ENCODE results near the gene SELENOM.
"Not testable (repeated sequence)": the region's sequence is repeated elsewhere in the genome, so short reads cannot be mapped to it uniquely, and the experiment has no call there.

SELENOM gene

DNA sequence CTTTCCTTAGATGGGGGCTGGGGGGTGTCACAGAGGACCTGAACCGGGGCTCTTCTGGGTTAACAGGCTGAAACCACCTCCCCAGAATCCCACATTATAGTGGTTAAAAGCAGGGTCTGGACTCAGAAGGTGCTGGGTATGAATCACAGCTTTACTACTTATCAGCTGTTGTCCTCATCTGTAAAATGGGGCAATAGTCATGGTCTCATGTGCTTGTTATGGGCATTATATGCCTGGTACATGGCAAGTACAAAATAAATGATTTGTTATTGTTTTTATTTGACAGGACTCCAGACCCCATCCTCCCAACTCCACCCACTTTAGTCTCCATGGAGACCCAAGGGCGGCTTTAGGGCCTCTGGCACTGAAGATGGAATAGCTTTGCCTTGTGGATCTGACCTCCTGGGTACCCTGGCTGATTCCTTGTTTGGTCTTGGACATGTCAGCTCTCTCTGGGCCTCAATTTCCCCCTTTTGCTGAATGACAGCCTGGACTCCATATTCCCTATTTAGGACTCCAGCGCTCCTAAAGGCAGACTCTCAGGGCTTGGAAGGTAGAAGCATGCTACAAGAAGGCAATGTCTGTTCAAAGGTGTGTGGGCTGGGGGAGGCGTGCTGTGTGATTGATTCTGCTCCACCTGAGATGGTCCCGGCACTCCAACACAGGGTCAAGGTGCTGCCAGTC lies 27.1 kb downstream of the SELENOM start:
- no peak for TF ChIP-seq GATA1 (IDR thresholded peaks at IDR 0.05; ENCODE audit: low read depth, low read length)
- no peak for TF ChIP-seq POLR2A (IDR thresholded peaks at IDR 0.05; ENCODE audit: low read length)
- no peak for DNase-seq

DNA sequence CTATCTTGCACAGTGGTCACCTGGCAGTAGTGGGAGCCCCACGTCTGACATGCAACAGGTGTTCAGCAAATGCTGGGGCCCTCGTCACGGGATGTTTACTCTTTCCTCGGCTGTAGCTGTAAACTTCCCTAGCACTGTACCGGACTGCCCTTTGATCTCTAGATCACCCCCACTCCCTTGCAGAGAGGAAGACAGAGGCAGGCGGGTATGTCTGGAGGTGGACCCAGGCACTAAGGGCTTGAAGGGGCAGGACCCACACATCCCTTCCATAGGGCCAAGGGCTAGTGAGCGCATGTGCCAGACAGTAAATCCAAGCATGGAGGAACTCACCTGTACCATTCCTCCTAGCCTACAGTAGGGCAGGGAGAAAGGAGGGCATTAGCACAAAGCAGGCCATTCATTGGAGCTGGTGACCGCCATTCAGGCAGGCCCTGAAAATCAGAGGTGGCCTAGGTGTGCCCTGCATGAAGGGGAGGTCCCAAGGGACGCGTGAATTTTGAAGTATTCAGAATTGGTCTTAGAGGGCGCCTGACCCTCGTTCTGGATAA lies 28.2 kb downstream of the SELENOM start:
- TF ChIP-seq GATA1 (IDR thresholded peaks at IDR 0.05; ENCODE audit: low read depth, low read length) (no peak), POLR2A (IDR thresholded peaks at IDR 0.05; ENCODE audit: low read length) (no peak)
- peak in 1 of 2 experiments; percentile 9 for DNase-seq

DNA sequence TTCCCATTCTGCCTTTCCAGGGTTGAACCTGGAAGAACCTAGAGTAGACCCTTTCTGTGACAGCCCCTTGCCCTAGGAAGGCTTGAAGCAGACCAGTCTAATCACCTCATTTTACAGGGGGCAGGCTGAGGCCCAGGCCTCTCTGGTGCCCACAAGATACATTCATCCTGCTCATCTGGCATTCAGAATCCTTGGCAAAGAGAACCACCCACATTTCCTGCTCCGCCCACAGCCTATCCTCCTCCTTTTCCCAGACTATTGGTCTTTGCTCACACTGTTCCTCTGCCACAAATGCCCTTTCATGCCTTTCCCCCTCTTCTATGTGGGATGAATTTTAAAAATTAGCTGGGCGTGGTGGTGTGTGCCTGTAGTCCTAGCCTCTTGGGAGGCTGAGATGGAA lies 29.0 kb downstream of the SELENOM start:
- DNase-seq = not testable (repeated sequence)

GRCh38 chr22:31077681-31078080 lies 29.7 kb downstream of the SELENOM start:
- TF ChIP-seq GATA1 (IDR thresholded peaks at IDR 0.05; ENCODE audit: low read depth, low read length) (no peak), POLR2A (IDR thresholded peaks at IDR 0.05; ENCODE audit: low read length) (no peak)
- no peak for DNase-seq

GRCh38 chr22:31075961-31076360 lies 31.4 kb downstream of the SELENOM start:
- DNase-seq = no peak
- TF ChIP-seq GATA1 (IDR thresholded peaks at IDR 0.05; ENCODE audit: low read depth, low read length) (no peak), POLR2A (IDR thresholded peaks at IDR 0.05; ENCODE audit: low read length) (no peak)

DNA sequence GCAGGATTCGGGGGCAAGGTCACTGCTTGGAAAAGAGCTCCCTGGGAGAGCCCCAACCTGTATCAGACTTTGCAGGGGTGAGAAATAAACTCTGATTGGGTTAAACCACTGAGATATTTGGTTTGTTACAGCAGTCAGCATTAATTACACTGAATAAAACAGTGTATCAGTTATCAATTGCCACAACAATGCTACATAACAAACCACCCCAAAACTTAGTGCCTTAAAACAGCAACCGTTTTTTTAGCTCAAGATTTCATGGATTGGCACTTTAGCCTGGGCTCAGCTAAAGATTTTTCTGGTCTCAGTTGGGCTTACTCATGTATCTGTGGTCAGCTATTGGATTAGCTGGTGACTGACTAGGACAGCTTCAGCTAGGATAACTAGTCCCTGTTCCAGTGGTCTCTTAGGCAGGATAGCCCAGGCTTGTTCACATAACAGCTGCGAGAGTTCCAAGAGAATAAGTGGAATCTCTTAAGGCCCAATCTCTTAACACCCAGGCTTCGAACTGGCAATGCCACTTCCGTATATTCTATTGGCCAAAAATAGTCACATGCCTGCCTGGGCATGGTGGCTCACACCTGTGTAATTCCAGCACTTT lies 33.7 kb downstream of the SELENOM start:
- not testable (repeated sequence) for DNase-seq

- DNase-seq = not testable (repeated sequence)
Observed at GRCh38 chr22:31073125-31073524, 34.2 kb downstream of the SELENOM start.

DNA sequence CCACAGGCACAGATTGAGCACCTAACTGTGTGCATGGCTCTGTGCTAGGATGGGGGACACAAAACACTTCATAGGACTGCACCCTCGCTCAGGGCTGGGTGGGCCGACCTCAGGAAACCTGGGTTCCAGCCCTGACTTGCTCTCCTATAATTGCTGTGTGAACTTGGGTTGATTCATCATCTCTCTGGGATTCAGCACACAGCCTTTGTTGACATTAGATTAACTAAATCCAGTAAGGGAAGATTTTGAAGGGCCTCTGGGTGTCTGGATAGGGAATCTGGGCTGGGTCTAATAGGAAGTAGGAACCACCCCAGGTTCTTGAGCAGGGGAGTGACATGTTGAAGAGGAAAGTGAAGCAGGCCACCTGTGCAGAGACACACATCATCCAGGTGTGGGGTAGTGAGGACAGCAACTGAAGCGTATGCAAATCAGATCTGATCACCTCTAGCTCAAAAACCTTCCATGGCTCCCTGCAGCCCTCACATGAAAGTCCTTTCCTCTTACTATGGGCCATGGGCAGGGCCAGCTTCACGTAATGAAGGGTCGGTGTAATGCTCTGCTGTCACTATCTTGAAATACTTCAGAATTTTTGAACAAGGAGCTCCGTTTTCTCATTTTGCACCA lies 37.6 kb downstream of the SELENOM start:
- DNase-seq = not testable (repeated sequence)

- DNase-seq = no peak
- TF ChIP-seq GATA1 (IDR thresholded peaks at IDR 0.05; ENCODE audit: low read depth, low read length) = no peak
- TF ChIP-seq POLR2A (IDR thresholded peaks at IDR 0.05; ENCODE audit: low read length) = no peak
Observed at GRCh38 chr22:31068970-31069369, 38.4 kb downstream of the SELENOM start.

DNA sequence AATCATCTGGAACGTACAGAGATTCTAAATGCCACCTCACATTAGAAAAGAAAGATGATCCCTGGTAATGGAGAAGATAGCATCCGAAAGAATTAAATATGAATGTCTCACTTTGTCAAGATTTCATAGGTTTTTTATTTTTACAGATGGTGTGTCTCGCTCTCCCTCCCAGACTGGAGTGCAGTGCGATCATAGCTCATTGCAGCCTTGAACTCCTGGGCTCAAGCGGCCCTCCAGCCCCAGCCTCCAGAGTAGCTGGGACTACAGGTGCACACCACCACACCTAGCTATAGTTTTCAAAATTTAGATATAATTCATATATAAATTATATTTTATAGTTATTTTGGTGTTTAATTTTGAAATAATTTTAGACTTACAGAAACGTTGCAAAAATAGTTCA lies 43.0 kb downstream of the SELENOM start:
- TF ChIP-seq POLR2A (IDR thresholded peaks at IDR 0.05; ENCODE audit: low read length) (no peak), GATA1 (IDR thresholded peaks at IDR 0.05; ENCODE audit: low read depth, low read length) (no peak)
- DNase-seq = no peak

DNA sequence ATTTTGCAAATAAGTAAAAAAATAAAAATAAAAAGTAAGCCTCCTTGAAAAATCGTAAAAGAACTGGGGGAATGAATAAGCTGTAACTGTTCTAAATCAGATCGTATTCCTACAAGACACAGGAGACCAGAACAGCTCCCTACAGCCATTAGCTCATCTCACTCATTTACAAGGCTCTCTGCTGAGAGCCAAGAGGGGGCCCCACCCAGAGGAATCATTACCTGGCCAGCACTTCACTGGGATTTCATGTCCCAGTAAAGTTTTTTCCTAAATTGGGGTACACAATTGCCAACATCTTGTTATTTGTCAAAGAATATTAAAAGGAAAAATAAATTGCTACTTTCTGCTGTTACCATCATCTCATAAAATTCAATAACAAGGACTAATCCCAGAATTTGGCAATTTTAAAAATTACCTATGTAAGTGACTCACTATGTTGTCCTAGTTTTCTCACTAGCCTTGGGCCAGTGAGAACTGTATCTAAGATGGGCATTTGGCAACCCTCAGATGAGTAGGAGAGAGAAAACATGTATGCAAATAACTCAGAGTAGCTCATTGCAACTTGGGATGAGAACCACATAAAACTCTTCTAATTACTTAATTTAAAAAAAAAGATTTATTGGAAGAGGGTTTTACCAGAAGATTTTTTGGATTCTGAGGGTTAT lies 44.7 kb downstream of the SELENOM start:
- DNase-seq = no peak
- TF ChIP-seq POLR2A (IDR thresholded peaks at IDR 0.05; ENCODE audit: low read length) (no peak), GATA1 (IDR thresholded peaks at IDR 0.05; ENCODE audit: low read depth, low read length) (no peak)

DNA sequence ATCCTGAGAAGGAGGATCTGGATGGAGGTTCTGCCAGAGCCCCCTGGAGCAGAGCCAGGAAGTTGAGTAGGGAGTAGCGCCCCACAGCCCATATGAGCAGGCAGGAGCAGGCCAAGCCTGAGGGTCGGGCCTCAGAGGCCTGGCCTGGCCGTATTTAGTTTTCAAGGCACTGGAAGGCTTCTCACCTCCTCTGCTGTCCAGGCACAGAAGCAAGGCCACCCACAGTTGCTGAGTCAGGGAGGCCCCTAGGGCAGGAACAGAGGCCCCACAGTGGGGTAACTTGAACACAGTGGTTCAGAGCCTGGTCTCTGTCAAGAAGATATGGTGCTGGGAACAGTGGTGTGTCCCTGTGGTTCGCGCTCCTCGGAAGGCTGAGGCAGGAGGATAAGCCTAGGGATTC lies 47.7 kb downstream of the SELENOM start:
- peak in 1 of 2 experiments; percentile 27 for DNase-seq

- TF ChIP-seq POLR2A (IDR thresholded peaks at IDR 0.05; ENCODE audit: low read length) (no peak), GATA1 (IDR thresholded peaks at IDR 0.05; ENCODE audit: low read depth, low read length) (no peak)
- no peak for DNase-seq
Observed at GRCh38 chr22:31056986-31057599, 50.3 kb downstream of the SELENOM start.

DNA sequence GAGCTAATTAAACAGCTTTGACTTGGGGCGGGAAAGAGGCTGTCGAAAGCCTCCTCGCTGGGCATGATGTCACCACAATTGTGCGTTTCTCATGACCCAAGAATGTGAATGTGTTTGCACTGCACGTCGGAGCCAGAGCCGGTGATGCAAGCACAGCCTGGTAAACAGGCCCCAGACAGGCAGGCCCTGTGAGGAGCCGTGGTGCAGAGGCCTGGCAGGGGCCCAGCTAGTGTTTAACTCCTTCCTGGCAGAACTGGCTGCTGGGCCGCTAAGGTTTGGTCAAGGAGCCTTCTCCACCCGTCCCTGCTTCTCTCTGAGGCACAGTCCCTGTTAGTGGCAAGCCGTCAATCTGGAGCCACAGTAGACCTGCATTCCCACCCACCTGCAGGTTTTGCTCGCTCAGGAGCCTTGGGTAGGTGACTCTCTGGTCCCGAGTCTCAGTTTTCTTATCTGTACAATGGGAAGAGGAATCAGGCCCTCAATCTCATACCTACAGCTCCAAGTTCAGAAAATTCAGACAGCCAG lies 51.7 kb downstream of the SELENOM start:
- no peak for TF ChIP-seq GATA1 (IDR thresholded peaks at IDR 0.05; ENCODE audit: low read depth, low read length)
- TF ChIP-seq POLR2A (IDR thresholded peaks at IDR 0.05; ENCODE audit: low read length) = no peak
- no peak for DNase-seq

Data from erythroblast (primary cell).